Subcutaneous adipose tissue (tissue), 4 donors: Measurements from ENCODE around the gene TMA16. TPM values are rescaled to one million over a fixed set of nuclear protein-coding genes. Genes with fewer than 3 reads are reported as not detected.

ENCODE experiments used
- CTCF ChIP-seq: fragments of 450-650 bp; IDR thresholded peaks from one replicate; pipeline ENCODE4 v1.5.1; 2016; ENCODE audit warnings: low read depth, mild to moderate bottlenecking, control low read depth, antibody characterized with exemption, moderate library complexity
- total RNA-seq, 4 donors: library from RNA; depleted of rRNA; stranded (reverse); fragments of >200 nt; gene quantifications; one replicate each; pipeline ENCODE4 v1.1.0, GENCODE V29; 2016

Gene TMA16
- total RNA-seq, 4 donors from 2014 or later, result 23.5 to 43.7 (median 28.7) TPM

- TF ChIP-seq CTCF, result no peak
Measured at GRCh38 chr4:163564221-163564720, 69.8 kb downstream of the TMA16 start.

DNA sequence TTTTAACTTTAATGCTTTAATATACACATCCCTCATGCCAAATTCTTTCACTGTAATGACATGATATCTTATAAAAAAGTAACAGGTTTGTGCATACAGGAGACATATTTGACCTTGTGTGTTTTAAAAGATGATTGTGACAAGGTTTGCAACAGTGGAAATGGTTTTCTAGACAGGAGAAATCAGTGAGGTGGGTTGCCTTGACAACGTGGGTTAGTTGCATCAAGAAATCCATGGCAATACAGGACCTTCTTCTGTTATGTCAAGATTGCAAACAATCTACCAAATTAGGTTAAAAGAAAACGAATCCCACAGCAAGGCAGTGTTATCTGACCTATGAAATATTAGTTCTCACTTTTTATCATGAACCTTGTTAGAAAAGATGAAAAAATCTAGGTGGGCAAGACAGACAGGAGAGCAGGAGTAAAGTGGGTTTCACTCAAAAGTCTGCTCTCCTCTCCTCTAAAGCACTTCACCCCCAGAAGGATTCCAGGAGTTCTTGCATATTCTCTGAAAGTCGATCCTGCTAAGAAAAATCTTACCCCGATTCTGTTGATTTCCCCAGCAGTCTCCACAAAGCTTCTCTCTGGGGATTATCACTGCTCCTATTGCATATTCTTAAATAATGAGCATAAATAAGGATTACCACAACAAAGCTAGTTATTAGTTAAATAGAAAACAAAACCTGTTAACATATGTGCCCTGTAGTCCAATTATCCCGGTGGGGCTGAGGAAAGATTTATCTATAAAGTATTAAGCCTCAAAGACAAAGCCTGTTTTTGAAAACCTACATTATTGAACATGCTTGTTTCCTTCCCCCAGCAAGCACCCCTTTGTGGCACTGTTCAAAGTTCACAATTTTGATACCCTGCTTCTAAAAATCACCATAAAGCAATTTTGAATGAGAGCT, 71.0 kb downstream of the TMA16 start:
- no peak for TF ChIP-seq CTCF

GRCh38 chr4:163566257-163566796, 71.8 kb downstream of the TMA16 start:
- TF ChIP-seq CTCF, result no peak

- no peak for TF ChIP-seq CTCF
Measured at GRCh38 chr4:163568843-163569242, 74.4 kb downstream of the TMA16 start.

Other genes with a start within 250 kb of the TMA16 start
- 10 to 100 TPM; 29.7 to 88.7 (median 48.8) TPM for gene NPY1R, start 162.1 kb upstream of the TMA16 start, total RNA-seq
- gene NPY5R, start 150.8 kb upstream of the TMA16 start, total RNA-seq, result 10 to 100 TPM in 2 of 4 donors, 1 to 10 TPM in 2; 3.6 to 11.0 (median 8.9) TPM
- gene TKTL2, start 20.9 kb upstream of the TMA16 start, total RNA-seq, result under 1 TPM in 1 of 4 donors, not detected in 3; 0.34 TPM